Right kidney (tissue), 9 donors: Measurements from ENCODE around the gene FAM209B.
"Not testable (repeated sequence)": the region's sequence is repeated elsewhere in the genome, so short reads cannot be mapped to it uniquely, and the experiment has no call there.

Experiments
- DNase-seq: peaks from one replicate; pipeline ENCODE4 v3.0.0-alpha.2; 2016
- long read RNA-seq, 8 donors: transcript quantifications; one replicate each; lab custom pipeline, GENCODE V29; 2026

The FAM209B gene, protein sequence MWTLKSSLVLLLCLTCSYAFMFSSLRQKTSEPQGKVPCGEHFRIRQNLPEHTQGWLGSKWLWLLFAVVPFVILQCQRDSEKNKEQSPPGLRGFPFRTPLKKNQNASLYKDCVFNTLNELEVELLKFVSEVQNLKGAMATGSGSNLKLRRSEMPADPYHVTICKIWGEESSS
- long read RNA-seq, donor 1 = 0 reads
- long read RNA-seq, donor 2 = 0 reads
- long read RNA-seq, donor 3 = 0 reads
- long read RNA-seq, donor 4 = 0 reads
- long read RNA-seq, donor 5, partial matches to known transcripts = 0 of 1 reads
- long read RNA-seq, donor 5, other reads (novel, unspliced or antisense) = 0 of 1 reads
- long read RNA-seq, donor 6 = 0 reads
- long read RNA-seq, donor 7 = 0 reads
- long read RNA-seq, donor 8 = 0 reads

DNA sequence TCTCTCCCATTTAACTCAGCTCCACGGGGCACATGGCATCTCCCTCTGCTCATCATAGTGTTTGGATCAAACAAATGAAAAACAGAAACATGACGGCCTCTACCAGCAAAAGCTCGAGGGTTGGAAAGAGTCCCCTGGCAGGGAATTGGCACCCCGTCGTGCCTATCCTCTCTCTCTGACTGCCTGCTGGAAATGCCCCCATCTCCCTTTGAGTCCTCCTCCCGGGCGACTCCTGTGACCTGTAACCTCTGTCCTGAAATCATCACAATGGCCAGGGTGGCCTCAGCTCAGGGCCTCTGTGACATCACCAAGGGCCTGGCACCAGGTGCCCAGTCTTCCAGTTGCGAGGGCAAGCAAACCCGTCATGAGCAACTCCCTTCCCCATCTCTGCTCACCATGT lies at the start of gene FAM209B:
FAM209B (plus strand) TSS at position 301 of the 400 bp plus-strand sequence; CDS start at position 397, 96 bp downstream.
- not testable (repeated sequence) for DNase-seq

DNA sequence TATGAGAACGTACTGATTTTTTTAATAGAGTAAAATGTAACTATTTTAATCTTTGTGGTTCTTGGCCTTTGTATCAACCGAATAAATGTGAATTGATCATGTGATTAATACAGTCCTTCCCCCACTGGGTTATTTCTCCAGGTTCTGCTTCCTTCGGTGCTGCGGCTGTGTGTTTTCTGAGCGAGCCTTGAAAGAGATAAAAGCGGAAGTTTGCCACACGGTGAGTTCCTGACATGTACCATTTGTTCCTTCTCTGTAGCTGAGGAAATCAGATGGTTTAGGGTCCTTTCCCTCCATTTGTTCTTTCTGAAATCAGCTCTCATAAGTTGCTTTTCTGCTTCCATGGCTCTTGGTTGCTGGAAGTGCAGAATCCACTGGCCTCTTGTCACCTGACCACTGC lies 49.1 kb upstream of the FAM209B start:
- DNase-seq = no peak

DNA sequence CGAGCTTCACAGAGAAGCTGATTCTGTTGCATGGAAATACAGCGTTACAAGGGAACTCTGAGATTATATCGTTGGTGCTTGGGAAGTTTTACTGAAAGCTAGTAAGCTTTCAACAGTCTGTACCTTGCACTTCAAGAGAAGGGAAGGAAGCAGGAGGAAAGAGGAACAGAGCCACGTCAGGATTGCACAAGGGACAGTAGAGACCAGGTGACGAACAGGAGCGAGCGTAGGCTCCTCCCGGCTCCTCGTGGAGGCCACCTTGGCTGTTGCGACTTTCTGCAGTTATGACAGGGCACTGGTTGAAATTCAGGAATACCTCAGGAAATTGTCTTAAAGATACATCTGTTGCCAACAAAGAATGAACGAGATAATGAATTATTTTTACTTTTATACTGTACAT lies 45.8 kb upstream of the FAM209B start:
- no peak for DNase-seq

DNA sequence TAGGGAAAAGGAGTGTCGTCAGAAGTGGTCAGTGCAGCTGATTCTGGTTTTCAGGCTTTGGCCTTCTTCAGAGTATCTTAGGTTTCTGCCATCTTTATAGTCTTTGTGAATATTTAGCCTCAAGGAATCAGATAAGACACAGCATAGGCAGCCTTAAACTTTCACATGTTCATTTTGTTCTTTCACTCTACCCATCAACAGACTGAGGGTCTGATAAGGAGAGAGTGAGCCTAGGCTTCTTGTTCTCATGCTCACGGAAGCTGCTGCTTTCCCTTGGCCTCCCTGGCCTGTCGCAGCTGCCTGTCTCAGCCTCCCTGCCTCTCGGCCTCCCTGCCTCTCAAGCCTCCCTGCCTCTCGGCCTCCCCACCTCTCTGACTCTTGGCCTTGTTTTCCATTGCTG lies 44.5 kb upstream of the FAM209B start:
- DNase-seq = no peak

DNA sequence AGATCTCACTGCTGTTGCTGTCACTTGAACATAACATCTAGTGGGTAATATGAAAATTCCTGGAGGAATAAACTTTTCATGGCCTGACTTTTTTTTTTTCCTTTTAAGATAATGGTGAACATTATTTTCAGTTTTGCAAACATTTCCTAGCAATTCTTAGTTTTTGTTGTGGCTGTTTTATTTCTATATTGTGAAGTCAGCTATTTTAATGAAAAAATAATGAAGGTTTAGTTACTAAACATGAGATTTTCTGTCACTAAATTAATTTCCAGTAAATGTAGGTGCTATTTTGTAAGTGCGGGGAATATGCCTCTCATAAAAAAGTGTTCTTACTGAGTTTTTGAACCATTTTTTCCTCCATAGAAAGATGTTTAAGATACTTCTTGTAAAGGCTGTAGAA lies 31.9 kb upstream of the FAM209B start:
- DNase-seq = no peak

DNA sequence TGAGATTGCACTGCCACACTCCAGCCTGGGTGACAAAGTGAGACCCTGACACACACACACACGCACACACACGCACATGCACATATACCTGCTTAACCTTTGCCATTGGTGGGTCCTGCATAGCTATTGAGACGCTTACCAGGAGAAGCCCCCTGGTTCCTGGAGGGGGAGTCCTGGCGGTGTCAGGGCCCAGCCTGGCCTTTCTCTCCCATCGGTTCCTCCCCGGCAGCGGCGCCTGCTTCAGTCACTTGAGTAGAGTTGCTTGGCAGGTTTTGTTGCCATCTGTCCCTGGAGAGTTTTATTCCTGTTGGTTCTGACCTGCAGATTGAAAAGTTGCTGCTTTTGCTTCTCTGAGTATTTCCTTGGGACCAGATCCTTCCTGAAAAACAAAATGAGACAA lies 29.1 kb upstream of the FAM209B start:
- no peak for DNase-seq

DNA sequence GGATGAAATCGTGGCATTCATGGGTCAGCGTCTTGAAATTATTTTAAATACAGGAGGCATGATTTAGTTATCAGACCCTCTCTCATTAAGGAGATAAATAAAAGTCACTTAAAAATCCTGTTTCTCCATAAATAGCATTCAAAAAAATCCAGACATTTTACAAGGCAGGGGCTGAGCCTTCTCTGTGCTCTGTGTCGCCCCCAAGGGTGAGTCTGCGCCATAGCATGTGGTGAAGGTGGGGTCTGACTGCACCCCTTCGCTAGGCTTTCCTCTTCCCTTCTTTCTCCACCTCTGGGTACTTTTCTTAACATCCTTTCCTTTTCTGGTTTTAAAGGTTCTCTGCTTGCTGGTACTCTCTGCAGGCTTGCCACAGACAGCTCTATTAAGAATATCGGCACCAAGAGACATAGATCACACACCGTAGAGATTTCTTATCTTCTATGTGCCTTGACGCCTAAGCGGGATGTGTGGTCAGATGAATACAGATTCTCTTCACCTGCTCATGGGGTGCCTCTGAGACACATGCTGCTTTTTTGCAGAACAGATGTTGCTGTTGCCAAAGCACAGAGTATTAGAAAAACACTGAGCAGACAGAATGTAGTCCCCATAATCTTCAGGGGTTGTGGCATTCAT lies 28.6 kb upstream of the FAM209B start:
- DNase-seq = no peak

DNA sequence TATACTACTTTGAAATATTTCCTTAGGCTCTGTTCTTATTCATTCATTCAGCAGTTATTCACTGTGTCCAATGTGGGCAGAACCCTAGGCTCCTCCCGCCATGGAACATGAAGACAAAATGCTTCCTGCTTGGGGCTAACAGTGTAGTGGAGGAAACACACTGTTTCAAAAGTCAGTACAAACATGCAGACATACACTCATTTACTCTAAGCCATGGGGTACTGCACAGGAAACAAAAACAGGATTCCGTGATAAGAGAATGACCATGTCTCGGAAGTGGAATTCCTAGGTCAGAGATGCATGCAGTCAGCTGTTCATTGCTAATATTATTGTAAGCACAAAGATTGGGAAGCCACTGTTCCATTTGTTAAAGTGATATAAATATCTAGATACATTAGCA lies 26.9 kb upstream of the FAM209B start:
- no peak for DNase-seq

DNA sequence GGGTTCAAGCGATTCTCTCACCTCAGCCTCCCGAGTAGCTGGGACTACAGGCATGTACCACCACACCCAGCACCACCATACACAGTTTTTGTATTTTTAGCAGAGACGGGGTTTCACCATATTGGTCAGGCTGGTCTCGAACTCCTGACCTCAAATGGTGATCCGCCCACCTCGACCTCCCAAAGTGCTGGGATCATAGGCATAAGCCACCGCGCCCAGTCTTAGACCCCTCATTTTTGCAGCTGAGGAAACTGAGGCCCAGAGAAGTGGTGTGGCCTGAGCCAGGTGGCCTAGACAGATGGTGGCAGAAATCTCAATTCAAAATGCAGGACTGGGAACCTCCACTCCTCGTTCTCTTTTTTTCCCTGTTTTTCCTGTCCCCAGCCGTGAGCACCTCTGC lies 21.1 kb upstream of the FAM209B start:
- no peak for DNase-seq

DNA sequence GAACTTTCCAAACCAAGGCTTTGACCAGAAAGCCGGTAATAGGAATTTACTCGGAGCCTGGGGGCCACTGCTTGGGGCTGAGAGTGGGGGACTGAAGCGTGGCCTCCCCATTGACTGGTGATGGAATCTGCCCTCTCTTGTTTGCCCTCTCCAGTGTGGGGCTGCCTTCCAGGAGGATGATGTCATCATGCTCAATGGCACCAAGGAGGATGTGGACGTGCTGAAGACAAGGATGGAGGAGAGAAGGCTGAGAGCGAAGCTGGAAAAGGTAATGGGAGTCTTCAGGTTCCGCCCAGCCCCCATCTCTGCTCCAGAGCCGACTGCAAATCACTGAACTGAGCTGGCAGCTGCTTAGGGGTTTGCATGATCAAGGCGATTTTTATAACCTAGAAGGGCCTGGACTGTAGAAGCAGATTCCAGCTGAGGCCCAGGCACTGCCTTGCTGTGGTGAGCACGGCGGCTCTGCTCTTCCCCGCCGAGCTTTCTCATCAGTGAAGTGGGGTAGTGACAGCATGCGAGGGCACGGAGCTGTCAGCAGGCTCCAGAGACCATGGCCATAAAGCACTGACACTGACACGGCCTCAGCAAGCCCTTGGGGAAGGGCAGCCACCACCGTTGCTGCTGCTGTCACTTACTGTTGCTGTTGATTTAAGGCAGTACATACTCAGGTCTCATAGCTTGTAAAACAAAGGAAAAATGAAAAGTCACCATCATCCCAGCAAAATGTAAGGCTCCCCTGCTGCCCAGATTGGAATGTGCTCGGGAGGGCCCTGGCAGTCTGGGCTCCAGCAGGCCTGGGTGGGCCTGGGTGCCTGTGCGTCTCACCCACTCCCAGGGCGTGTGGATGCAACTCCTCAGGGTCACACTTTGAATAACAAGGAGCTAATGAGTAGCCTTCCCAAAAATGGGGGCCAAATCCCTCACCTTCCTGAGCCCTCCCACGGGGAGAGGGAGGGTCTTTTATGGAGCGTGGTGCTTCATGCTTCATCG lies 19.6 kb upstream of the FAM209B start:
- peak; percentile 10 for DNase-seq

DNA sequence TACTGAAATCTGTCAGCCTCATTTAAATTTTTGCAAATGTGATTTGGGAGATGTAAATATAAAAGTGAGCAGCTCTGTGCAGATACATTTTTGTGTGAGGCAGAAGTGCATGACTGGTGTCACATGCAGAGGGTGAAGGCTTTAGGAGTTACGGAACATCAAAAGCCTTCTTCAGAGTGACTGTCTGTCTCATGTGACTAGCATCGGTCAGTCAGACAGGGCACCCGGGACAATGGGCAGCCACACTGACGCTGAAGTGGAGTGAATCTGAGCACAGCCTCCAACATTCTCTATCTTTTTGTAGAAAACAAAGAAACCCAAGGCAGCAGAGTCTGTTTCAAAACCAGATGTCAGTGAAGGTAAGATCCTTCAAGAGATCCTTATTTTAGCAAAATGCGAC lies 16.4 kb upstream of the FAM209B start:
- DNase-seq = no peak

DNA sequence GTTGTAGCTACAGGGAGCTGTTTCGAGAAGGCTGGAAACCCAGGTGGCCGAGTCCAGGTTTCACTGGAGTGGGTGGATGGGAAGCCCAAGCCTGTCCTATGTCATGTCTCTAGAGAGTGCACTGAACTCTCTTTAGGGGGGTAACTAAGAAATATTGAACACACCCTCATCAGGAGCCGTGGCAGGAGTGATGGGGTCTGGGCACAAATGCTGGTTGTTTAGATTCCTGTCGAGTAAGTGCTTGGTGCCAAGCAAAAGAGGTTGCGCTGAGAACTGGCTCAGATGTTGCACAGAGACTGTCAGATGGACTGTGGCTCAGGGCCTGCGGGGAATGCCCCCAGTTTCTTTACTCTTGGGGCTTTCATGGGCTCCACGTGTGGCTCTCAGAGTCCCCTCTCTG lies 15.8 kb upstream of the FAM209B start:
- DNase-seq = no peak

DNA sequence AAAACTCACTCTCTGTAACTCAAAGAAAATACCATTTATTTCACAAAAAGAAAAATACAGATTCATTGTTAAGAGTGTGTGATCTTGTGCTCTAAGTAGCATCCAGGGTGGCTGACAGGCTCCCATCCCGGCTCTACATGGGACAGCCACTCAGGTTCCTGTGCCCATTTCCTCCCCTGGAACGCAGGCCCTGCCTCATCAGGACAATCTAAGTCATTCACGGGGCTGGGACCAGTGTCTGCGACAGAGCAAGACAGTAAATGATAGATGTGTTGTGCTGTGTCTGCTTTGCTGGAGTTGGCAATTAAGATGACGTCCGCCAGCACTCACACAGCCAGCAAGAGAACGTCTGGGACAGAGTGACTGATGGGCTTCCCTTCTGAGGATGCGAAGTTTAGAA lies 15.4 kb upstream of the FAM209B start:
- DNase-seq = no peak

DNA sequence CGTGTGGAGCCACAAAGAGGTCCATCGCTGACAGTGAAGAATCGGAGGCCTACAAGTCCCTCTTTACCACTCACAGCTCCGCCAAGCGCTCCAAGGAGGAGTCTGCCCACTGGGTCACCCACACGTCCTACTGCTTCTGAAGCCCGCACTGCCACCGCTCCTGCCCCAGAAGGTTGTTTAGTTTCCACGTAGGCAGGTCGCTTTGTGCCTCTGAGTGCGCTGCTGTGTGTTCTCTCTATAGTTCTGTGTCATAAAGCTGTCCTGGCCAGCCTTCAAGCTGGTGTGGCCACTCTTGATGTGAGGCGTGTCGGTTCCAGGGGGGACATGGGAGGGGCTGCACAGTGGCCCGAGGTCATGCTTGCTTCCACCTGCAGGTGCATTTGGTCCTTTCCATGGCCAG lies 14.9 kb upstream of the FAM209B start:
- DNase-seq = no peak

DNA sequence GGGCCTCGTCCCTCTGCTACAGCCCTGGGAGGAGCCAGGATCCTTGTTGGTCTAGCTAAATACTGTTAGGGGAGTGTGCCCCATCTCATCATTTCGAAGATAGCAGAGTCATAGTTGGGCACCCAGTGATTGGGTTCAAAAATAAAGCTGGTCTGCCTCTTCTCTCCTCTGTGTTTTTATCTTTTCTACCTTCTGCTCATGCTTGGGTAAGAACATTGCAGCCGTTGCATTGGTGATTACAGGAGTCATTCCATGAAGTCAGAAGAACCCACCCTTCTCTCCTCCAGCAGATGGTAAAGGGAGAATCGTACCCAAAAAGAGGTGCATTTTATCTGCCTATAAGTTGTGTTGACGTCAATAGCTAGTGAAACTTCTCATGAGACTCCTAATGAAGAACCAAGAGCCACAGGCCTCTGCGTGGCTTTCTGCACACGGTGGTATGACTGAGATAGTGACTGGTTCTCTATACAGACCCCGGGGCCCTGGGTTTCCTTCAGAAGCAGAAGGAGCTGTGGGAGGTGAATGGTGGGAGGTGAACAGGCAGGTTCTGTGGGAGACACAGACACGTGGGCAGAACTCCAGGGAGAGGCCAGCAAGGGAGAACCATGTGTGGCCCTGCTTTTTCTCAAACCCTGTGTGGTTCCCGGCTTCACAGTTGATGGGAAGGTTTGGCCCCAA lies 14.2 kb upstream of the FAM209B start:
- DNase-seq = no peak

DNA sequence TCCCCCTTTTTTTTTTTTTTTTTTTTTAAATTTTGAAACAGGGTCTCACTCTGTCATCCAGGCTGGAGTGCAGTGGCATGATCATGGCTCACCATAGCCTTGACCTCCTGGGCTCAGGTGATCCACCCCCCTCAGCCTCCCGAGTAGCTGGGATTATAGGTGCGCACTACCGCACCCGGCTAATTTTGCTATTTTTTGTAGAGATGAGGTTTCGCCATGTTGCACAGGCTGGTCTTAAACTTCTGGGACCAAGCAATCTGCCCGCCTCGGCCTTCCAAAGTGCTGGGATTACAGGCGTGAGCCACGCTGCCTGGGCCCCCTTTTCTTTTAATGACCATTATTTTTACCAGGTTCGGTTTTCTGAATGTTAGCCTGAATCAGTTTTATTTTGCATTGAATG lies 13.5 kb upstream of the FAM209B start:
- DNase-seq = no peak

DNA sequence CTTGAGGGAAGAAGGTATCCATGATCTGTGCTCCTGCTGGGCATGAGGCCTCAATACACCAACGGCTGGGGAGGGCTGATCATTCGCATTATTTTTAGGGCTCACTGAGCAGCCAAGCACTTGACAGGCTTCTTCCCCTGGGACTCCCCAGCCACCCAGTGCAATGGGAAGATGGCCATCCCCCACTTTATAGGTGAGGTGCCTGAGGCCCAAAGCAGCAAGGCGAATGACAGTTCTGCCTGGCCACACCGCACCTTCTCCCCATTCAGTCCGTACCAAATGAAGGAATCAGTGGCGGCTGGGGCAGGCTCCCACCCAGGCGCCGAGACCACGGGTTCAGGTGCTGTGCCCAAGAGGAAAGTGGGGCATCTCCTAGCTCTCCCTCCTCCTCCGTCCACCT lies 12.9 kb upstream of the FAM209B start:
- no peak for DNase-seq

DNA sequence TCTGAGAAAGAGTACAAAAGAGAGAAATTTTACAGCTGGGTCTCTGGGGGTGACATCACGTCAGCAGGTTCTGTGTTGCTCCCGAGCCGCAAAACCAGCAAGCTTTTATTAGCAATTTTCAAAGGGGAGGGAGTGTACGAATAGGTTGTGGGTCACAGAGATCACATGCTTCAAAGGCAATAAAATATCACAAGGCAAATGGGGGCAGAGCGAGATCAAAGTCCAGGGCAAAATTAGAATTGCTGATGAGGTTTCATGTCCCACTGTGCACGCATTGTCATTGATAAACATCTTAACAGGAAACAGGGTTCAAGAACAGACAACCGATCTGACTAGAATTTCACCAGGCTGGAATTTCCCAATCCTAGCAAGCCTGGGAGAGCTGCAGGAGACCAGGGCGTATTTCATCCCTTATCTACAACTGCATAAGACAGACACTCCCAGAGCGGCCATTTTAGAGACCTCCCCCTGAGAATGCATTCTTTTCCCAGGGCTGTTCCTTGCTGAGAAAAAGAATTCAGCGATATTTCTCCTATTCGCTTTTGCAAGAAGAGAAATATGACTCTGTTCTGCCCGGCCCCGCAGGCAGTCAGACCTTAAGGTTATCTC lies 12.2 kb upstream of the FAM209B start:
- not testable (repeated sequence) for DNase-seq

DNA sequence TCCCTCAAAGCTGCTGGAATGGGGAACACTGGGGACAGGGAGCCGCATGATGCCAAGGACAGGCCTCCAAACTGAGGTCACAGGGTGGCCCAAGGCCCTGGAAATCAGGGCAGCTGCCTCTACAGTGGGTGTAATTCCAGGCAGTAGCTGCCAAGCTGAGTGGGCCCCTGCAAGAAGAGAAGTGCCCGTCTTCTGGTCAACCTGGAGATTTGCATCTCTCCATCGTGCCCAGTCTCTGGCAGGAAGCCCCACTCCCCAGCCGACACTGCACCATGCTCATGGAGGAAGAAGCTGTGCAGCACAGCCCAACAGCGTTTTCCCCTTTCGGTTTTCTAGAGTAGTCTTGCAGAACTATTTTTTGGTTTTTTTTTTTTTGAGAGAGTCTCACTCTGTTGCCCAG lies 10.7 kb upstream of the FAM209B start:
- DNase-seq = no peak

DNA sequence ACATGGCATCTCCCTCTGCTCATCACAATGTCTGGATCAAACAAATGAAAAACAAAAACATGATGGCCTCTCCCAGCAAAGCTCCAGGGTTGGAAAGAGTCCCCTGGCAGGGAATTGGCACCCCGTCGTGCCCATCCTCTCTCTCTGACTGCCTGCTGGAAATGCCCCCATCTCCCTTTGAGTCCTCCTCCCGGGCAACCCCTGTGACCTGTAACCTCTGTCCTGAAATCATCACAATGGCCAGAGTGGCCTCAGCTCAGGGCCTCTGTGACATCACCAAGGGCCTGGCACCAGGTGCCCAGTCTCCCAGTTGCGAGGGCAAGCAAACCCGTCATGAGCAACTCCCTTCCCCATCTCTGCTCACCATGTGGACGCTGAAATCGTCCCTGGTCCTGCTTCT lies 8.6 kb upstream of the FAM209B start, which contains the start of gene FAM209A:
FAM209A (plus strand) TSS at position 301 of the 400 bp plus-strand sequence; CDS start at position 366, 65 bp downstream.
- DNase-seq = not testable (repeated sequence)

DNA sequence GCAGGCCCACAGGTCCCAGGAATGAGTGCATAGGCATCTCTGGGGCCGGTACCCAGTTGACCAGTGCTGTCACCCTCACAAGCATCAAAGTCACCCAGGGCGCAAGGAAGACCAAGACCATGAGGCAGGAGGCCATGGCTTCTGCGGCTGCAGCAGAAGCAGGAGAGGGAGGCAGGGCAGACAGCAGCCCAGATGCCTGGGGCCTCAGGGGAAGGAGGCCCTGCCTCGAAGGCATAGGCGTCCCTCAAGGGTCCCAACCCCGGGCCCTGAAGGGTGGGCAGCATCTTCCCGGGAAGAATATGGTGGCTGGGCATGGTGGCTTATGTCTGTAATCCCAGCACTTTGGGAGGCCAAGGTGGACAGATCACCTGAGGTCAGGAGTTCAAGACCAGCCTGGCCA lies 5.5 kb upstream of the FAM209B start:
- no peak for DNase-seq

DNA sequence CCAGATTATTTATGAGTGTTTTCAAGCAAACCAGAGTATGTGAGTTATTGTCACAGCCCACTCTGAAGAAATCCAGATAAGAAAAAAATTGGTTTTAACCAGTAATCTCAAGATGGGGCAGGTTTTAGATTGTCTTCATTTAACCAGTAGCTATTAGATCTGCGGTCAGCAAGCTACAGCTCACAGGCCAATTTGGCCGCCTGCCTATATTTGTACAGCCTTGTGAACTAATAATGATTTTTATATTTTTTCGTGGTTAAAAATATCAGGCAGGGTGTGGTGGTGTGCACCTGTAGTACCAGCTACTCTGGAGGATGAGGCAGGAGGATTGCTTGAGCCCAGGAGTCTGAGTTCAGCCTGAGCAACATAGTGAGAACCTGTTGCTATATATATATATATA lies 5.0 kb downstream of the FAM209B start:
- no peak for DNase-seq
